Measurements from ENCODE around the gene CERS3.

CERS3 gene

DNA sequence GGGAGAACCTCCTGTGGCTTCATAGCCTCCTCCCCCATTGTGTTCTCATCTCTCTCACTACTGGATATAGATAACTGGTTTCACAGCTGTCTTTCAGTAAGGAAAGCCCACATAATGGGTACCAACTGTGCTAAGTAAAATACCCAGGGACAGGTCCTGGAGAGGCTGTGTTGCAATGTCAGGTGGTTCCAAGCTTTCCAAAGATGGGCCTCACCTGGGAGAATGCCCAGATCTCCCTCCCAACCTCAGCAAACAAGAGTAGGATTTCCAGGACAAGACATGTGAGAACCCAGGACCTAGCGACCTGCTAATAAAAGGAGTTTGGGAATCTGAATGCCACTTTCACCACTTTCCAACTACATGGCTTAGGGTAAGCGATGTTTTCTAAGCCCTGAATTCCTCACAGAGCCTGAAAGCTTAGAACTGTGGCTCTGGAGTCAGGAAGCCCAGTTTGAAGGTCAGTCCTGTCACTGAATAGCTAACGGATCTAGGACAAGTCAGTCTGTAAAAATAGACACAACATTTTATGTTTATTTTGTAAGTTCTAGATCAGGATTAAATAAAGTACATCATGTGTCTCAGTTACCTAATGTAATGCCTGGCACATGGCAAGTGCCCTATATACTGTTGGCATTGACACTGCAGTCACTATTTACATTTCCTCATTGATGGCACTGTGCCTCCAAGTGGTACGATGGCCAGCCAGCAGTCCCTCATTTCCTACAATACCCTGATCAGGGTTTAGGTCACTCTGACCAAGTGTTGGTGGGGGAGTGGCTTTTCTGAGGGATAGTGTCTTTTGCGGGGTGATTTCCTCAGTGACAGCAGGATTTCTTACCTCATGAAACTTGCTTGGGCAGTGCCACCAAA lies 11.9 kb downstream of the CERS3 start:
- DNase-seq (no peak), ATAC-seq (no peak)
- H3K36me3 Mint-ChIP-seq (ENCODE audit: low read depth): peaks cover 1% of the 10 kb centered on the region
- H3K27me3 Mint-ChIP-seq: peaks cover 2% of the 10 kb centered on the region
- H3K4me1 Mint-ChIP-seq: peaks cover 15% of the 10 kb centered on the region
- no peaks in the 10 kb centered on the region for H3K9me3 Mint-ChIP-seq
- H3K27ac Mint-ChIP-seq: no peak overlapping the region
- H3K4me3 Mint-ChIP-seq: no peak overlapping the region

DNA sequence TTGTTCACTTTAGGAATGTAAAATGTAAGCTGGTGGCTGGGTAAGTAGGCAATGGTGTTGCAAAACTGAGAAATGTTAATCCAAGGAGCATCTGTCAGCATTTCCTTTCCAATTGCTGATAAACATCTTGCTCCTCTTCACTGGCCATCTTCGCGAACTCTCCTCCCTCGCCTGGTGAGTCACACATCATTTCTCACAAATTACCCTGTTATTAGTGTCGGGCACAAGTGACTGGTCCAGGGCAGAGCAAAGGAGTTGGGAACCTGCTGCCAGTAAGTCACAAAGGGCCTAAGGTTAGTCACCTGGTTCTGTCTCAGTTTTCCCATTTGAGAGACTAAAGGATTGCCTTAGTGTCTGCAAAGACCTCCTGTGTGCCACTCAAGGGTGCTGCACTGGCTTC lies 13.0 kb downstream of the CERS3 start:
- no peak for ATAC-seq
- Mint-ChIP-seq H3K4me3 (no peak overlapping the region), H3K27me3 (peaks cover 2% of the 10 kb centered on the region), H3K27ac (no peak overlapping the region), H3K4me1 (peaks cover 9% of the 10 kb centered on the region), H3K9me3 (no peaks in the 10 kb centered on the region), H3K36me3 (ENCODE audit: low read depth) (peaks cover 1% of the 10 kb centered on the region)
- DNase-seq: no peak

DNA sequence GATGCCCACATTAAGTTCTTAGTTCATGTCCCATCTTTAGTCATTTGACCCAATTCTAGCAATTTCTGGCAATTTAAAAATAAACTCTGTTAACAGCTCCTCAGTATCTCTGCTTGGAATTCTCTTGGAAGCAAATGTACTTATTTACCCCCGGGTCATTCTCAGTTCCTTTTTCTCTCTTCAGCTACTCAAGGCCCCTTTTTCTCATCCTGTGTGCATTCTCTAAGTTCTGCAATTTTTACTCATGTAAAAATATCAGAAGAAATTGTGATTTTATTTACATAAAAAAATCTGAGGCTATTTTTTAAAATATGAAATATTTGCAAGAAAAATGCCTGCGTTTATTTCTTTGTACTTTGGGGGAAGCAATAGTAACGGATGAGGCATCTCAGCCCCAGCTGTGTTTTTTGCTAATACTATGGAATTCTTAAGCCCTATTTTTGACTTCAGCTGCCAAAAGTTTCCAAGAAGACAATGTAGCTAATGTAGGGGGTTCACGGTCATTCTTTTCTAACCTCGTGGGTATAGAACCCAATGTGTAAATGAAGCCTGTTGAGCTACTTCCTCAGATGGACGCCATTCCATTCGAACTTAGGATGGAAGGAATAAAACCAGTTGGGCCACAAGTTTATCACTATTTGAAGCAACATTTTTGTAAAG lies 20.0 kb downstream of the CERS3 start:
- H3K9me3 Mint-ChIP-seq: no peaks in the 10 kb centered on the region
- peaks cover 2% of the 10 kb centered on the region for H3K27me3 Mint-ChIP-seq
- ATAC-seq (no peak), DNase-seq (no peak)
- H3K36me3 Mint-ChIP-seq (ENCODE audit: low read depth): no peaks in the 10 kb centered on the region
- no peaks in the 10 kb centered on the region for H3K4me1 Mint-ChIP-seq
- no peak overlapping the region for H3K4me3 Mint-ChIP-seq
- H3K27ac Mint-ChIP-seq: no peak overlapping the region

DNA sequence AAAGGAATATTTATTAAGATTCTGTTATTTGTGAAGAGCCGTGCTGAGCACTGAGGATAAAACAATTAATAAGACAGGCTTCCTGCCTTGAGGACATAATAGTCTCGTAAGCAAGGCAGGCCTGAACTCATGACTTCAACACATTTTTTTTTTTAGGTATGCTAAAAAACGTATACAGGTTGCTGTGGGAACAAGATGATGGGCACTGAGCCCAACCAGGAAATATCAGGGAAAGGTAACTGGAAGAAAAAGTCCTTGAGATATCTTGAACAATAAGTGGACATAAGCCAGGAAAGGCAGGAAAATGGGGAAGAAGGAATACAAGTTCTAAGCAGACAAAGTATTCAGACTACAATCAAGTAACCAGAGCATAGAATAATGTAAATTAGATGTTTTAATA lies 26.1 kb downstream of the CERS3 start:
- DNase-seq: no peak
- Mint-ChIP-seq H3K4me3 (no peak overlapping the region), H3K4me1 (no peaks in the 10 kb centered on the region)

DNA sequence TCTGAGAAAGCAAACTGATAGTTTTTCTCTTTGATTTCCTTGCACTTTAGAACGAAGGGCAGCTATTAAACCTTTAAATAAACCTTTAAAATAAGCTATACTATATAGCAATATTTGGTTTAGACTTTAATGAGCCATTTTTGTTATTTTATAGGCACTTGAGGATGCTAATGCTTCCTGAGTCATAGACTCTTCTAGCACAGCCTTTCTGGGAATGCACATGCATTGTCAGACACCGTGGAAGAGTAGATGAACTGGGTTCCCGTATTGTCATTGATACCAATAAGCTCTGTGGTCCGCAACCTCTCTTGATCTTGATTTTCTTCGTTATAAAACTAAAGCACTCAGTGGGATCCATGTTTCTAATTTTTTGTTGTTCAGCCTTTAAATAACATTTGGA lies 27.6 kb downstream of the CERS3 start:
- Mint-ChIP-seq H3K27me3 (no peaks in the 10 kb centered on the region), H3K9me3 (no peaks in the 10 kb centered on the region), H3K36me3 (ENCODE audit: low read depth) (no peaks in the 10 kb centered on the region), H3K4me3 (no peak overlapping the region), H3K27ac (no peak overlapping the region), H3K4me1 (no peaks in the 10 kb centered on the region)
- no peak for ATAC-seq
- no peak for DNase-seq

More for the DNA sequence above, 26.1 kb downstream of the CERS3 start:
- Mint-ChIP-seq H3K9me3 (no peaks in the 10 kb centered on the region), H3K27ac (no peak overlapping the region), H3K27me3 (no peaks in the 10 kb centered on the region), H3K36me3 (ENCODE audit: low read depth) (no peaks in the 10 kb centered on the region)
- no peak for ATAC-seq

DNA sequence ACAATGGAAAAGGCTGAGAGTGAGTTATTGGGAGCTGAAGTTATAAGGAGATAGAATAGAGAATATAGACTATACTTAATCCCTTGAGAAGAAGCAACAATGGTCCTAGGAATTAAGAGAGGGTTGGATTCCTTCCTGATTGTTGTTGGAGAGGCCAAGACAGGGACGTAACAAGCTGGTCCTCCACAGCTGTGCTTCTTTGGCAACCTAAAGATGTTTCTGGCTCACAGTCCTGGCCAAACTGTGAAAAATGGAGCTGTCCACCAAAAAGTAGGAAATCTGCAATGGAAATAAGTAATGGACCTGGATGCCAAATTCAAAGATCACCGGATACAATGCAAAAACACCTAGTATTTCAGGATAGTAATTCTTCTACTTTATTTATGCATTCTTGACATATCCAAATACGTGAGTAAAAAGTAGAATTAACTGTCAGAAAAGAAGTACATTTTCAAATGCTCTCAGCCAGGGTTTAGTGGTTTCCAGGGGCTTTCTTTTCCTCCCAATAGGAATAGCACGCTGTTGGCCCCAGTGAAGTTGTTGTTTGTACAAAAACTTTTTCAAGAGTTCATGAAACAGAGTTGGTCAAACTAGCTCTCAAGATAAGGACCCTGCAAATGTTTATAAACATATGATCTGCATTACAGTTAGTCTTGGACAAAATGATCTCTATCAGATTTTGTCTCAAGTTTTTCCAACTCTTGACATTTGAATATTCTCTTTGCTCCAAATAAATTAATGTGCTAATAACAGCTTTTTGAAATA lies 28.3 kb downstream of the CERS3 start:
- H3K4me1 Mint-ChIP-seq: no peaks in the 10 kb centered on the region
- no peaks in the 10 kb centered on the region for H3K9me3 Mint-ChIP-seq
- H3K27ac Mint-ChIP-seq: no peak overlapping the region
- H3K4me3 Mint-ChIP-seq: no peak overlapping the region
- ATAC-seq: no peak
- DNase-seq: no peak
- H3K27me3 Mint-ChIP-seq: no peaks in the 10 kb centered on the region
- H3K36me3 Mint-ChIP-seq (ENCODE audit: low read depth): no peaks in the 10 kb centered on the region

DNA sequence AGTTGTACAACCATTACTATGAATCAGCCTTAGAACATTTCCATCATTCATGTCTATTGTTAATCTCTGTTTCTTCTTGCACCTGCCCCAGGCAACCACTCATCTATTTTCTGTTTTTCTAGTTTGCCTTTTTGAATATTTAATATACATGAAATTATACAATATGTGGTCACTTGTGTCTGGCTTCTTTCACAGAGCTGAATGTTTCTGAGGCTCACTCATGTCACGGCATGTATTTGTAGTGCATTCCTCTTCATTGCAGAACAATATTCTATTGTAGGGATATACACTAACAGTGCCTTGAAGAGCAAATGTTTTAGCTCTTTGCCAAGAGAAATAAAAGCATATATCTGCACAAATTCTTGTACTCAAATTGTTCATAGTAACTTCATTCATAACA lies 32.9 kb downstream of the CERS3 start:
- no peaks in the 10 kb centered on the region for H3K4me1 Mint-ChIP-seq

DNA sequence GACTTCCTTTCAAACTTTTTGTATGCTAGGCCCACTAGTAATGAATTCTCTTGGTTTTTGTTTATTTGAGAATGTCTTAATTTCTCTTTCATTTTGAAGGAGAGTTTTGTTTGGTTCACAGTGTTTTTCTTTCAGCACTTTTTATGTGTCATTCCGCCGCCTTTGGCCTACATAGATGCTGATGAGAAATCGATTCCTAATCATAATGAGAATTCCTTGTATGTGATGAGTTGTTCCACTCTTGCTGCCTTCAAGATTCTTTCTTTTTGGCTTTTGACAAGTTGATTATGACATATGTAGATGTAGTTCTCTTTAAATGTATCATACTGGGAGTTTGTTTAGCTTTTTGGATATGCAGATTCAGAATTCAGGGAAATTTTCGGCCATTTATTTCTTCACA lies 35.5 kb downstream of the CERS3 start:
- no peaks in the 10 kb centered on the region for H3K36me3 Mint-ChIP-seq (ENCODE audit: low read depth)
- no peaks in the 10 kb centered on the region for H3K4me1 Mint-ChIP-seq
- no peak overlapping the region for H3K4me3 Mint-ChIP-seq
- H3K27me3 Mint-ChIP-seq: no peaks in the 10 kb centered on the region
- ATAC-seq (no peak), DNase-seq (no peak)
- no peaks in the 10 kb centered on the region for H3K9me3 Mint-ChIP-seq
- no peak overlapping the region for H3K27ac Mint-ChIP-seq

More for the DNA sequence above, 32.9 kb downstream of the CERS3 start:
- Mint-ChIP-seq H3K27me3 (no peaks in the 10 kb centered on the region), H3K36me3 (ENCODE audit: low read depth) (no peaks in the 10 kb centered on the region), H3K27ac (no peak overlapping the region), H3K4me3 (no peak overlapping the region), H3K9me3 (no peaks in the 10 kb centered on the region)
- ATAC-seq (no peak), DNase-seq (no peak)

DNA sequence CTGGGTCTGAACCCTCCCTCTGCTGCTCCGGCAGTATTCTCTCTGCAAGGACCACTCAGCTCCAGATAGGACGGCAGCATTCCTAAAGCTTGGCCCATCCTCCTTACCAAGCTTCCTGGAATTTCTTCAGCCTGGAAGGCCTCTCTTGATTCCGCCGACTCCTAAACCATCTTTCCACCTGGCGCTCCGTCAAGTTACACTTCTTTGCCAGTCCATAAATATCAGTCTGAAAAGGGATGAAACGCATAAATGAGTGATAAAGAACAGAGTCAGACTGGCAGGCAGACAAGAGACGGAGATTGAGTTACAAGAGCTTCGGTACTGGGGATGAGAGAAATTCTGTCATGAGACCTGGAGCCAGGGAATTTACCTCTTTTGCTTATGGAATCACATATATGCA lies 44.3 kb downstream of the CERS3 start:
- no peaks in the 10 kb centered on the region for H3K36me3 Mint-ChIP-seq (ENCODE audit: low read depth)
- no peak overlapping the region for H3K4me3 Mint-ChIP-seq
- H3K27me3 Mint-ChIP-seq: no peaks in the 10 kb centered on the region
- H3K4me1 Mint-ChIP-seq: no peaks in the 10 kb centered on the region
- H3K27ac Mint-ChIP-seq: no peak overlapping the region
- DNase-seq: no peak
- H3K9me3 Mint-ChIP-seq: peaks cover 9% of the 10 kb centered on the region
- ATAC-seq: no peak

DNA sequence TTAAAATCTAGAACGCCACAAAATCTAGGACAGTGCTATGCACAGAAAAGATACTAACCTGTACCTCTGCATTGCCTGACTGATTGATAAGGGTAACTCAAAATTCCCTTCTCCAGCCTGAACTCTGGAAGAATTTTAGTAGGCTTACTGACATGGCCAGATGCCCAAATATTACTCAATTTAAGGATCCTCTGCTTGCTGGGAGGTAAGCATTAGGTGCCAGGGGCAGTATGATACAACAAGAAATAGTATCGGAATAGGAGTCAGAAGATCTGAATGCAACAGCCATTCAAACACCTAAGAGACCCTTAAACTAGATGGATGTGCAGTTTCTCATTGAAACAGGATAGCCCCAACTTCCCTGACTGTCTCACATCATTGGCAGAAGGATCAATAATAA lies 45.4 kb downstream of the CERS3 start:
- peaks cover 18% of the 10 kb centered on the region for H3K9me3 Mint-ChIP-seq
- DNase-seq: no peak
- no peak overlapping the region for H3K4me3 Mint-ChIP-seq
- no peaks in the 10 kb centered on the region for H3K27me3 Mint-ChIP-seq
- no peak overlapping the region for H3K27ac Mint-ChIP-seq
- peaks cover 9% of the 10 kb centered on the region for H3K36me3 Mint-ChIP-seq (ENCODE audit: low read depth)
- no peaks in the 10 kb centered on the region for H3K4me1 Mint-ChIP-seq
- ATAC-seq: no peak

DNA sequence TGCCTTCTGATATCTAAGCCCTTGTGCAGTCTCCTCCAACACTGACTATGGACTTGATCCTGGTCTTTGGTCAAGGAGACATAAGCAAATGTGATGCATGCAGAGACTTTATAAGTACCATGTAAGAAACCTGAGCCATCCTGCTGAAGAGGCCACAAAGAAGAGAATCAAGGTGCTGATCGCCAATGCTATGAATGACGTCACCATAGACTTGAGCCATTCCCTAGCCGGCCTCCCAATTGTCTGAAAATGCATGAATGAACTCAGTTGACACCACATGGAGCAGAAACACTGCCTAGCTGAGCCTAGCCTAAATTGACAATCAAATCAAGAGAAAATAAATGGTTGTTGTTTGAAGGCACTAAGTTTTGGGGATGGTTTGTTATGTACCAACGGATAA lies 51.9 kb downstream of the CERS3 start:
- Mint-ChIP-seq H3K36me3 (ENCODE audit: low read depth) (peaks cover 23% of the 10 kb centered on the region), H3K27me3 (no peaks in the 10 kb centered on the region), H3K4me1 (no peaks in the 10 kb centered on the region), H3K27ac (no peak overlapping the region), H3K4me3 (no peak overlapping the region), H3K9me3 (peaks cover 43% of the 10 kb centered on the region)
- DNase-seq: no peak
- ATAC-seq: no peak

DNA sequence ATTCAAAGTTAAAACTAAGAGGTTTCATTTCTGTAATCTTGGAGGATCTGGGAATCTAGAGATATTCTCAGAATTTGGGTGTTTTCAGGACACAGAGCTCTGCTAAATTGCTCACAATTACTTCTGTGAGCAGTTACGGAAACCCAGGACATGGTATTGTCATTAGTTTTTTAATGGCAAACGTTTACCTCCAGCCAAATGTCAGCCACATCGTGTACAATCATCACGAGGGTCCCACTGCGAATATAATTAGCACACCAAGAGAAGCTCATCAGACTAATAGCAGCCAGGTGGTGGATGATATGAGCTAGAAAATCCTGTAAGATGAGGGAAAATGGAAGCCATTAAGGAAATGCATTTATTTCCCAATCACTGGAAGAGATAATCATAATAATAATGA lies 56.0 kb downstream of the CERS3 start:
- H3K9me3 Mint-ChIP-seq: peaks cover 19% of the 10 kb centered on the region
- no peaks in the 10 kb centered on the region for H3K27me3 Mint-ChIP-seq
- H3K4me1 Mint-ChIP-seq: no peaks in the 10 kb centered on the region
- H3K4me3 Mint-ChIP-seq: no peak overlapping the region
- H3K27ac Mint-ChIP-seq: no peak overlapping the region
- ATAC-seq (no peak), DNase-seq (no peak)
- H3K36me3 Mint-ChIP-seq (ENCODE audit: low read depth): peaks cover 7% of the 10 kb centered on the region

DNA sequence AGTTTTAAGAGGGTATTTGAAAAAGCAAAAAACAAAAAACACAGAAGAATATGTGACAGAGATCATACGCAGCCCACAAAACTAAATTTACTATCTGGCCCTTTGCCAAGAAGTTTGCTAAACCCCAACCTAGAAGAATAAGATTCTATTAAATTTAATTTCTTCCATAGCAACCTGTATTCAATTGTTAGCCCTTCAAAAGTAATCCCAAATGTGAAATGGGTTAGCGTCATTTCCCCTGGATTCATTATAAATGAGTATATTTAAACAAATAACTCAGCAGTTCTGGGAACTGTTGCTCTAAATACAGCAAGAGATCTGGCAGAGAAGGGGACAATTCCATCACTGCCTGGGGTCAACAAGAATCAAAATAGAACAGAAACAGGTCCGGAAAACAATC lies 56.8 kb downstream of the CERS3 start:
- ATAC-seq (no peak), DNase-seq (no peak)
- H3K27ac Mint-ChIP-seq: no peak overlapping the region
- H3K9me3 Mint-ChIP-seq: peaks cover 11% of the 10 kb centered on the region
- H3K4me3 Mint-ChIP-seq: no peak overlapping the region
- no peaks in the 10 kb centered on the region for H3K4me1 Mint-ChIP-seq
- no peaks in the 10 kb centered on the region for H3K27me3 Mint-ChIP-seq
- H3K36me3 Mint-ChIP-seq (ENCODE audit: low read depth): peaks cover 1% of the 10 kb centered on the region

DNA sequence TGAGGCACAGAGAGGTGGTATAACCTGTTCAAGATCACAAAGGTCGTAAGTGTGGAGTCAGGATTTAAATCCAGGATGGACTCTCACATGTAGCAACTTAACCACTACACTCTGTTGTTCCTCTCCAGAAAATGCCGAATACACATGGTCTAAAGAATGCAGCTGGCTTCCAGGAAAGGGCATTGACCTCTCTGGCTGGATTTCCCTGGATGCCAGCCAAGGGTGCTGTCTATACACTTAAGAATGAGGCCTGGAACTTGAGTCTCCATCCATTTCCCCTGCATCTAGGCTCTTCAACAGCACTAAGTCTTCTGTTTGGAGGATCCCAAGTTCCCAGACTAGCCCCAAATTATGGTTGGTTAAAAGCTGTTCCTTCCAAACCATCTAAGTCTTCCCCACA lies 60.5 kb downstream of the CERS3 start:
- ATAC-seq (no peak), DNase-seq (no peak)
- no peak overlapping the region for H3K4me3 Mint-ChIP-seq
- no peaks in the 10 kb centered on the region for H3K36me3 Mint-ChIP-seq (ENCODE audit: low read depth)
- H3K9me3 Mint-ChIP-seq: no peaks in the 10 kb centered on the region
- H3K27ac Mint-ChIP-seq: no peak overlapping the region
- no peaks in the 10 kb centered on the region for H3K27me3 Mint-ChIP-seq
- H3K4me1 Mint-ChIP-seq: peaks cover 11% of the 10 kb centered on the region

DNA sequence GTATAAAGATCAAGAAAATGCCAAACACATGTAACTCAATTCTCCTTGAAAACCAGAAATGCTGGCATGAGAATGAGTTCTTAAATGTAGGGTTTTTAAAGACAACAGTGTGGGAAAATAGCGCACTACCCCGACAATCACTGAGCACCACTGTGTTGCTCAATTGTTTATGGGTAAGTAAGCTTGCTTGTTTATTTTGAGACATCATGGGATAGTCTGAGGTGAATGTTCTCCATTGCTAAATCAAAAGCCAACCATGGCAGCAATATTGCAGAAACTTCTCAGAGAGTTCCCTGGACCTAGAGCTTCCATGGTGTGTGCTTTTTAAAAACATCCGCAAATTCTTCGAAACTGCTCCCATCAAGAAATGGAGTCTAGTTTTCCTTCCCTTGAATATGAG lies 62.7 kb downstream of the CERS3 start:
- DNase-seq: no peak
- H3K9me3 Mint-ChIP-seq: no peaks in the 10 kb centered on the region
- peaks cover 2% of the 10 kb centered on the region for H3K36me3 Mint-ChIP-seq (ENCODE audit: low read depth)
- H3K27me3 Mint-ChIP-seq: no peaks in the 10 kb centered on the region
- ATAC-seq: no peak
- H3K27ac Mint-ChIP-seq: no peak overlapping the region
- peaks cover 11% of the 10 kb centered on the region for H3K4me1 Mint-ChIP-seq
- H3K4me3 Mint-ChIP-seq: no peak overlapping the region

Data from activated naive CD8-positive, alpha-beta T cell treated with anti-CD3 and anti-CD28 coated beads, Interleukin-2, amount 50 U/mL, for 24 hours (primary cell).